NB4 (cell line): ENCODE results near the gene ANXA6.

Experiments
- DNase-seq: peaks from one replicate; pipeline ENCODE4 v3.0.0; 2010; ENCODE audit warnings: low read depth
- H3K4me3 ChIP-seq: one replicate; pipeline ENCODE4 v1.5.1; 2011; ENCODE audit warnings: mild to moderate bottlenecking, low read depth, low read length, moderate library complexity
- MYC ChIP-seq: IDR thresholded peaks from 2 replicates; pipeline ENCODE4 v1.6.1; 2011; ENCODE audit warnings: low read depth, low read length
- POLR2A ChIP-seq: IDR thresholded peaks from 2 replicates; pipeline ENCODE4 v1.6.1; 2011; ENCODE audit warnings: mild to moderate bottlenecking; ENCODE audit not compliant: insufficient read length; ENCODE audit errors: extremely low read depth
- TF ChIP-seq, protein P1 (sequence below): IDR thresholded peaks from one replicate; pipeline ENCODE4 v1.5.1; 2012; ENCODE audit warnings: low read depth, low read length
- TF ChIP-seq, protein P2 (sequence below): IDR thresholded peaks from 2 replicates; pipeline ENCODE4 v1.6.1; 2011; ENCODE audit warnings: low read depth, low read length

Gene ANXA6

DNA sequence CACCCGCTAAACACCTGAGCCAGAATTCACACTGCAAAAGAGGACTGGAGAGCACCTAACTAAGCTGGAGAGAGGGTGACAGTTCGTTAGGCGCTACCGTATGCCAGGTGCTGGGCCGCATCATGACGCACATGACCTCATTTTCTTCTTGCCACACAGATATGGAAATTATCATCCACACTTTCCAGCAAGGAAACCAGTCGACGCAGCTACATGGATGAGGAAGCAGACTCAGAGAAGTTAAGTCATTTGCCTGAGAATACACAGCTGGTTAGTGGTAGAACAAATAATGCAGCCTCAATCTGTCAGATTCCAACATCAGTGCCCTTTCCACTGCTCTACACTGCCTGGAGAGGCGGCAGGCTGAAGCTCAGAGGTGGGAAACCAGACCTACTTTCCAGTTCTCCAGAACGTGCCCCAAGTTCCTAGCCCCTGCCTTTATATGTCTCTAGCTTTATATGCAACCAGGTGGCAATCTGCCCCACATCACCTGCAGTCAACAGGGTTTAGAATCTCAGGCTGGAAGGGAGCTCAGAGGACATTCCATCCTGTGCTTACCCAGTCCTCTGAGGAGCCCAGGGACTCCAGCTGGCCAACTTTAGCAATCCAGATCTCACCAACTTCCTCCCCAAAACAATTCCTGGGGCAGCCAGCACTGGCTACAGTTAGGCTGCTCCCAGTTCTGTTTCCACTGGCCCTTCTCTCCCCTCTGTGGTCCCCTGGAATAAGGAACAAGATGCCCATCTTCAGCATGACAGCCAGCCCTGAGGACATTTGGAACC, 85.5 kb downstream of the ANXA6 start:
- H3K4me3 ChIP-seq = no peak overlapping the region
- no peak for DNase-seq
- TF ChIP-seq POLR2A (no peak), MYC (no peak)

DNA sequence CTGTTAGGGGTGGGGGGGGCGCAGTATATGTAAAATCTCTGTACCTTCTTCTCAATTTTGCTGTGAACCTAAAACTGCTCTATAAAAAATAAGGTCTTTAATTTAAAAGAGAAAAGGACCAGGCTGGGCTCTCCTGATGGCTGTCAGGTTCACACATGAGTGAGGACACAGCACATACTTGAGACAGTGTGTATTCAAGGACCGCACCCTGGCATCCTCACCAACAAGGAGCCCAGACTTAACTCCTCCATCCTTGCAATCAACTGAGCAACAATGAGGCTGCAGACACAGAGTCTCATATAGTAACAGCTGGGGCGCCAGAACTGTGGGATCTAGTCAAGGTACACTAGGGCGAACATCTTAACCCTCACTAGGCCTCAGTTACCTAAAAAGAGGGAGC, 86.6 kb downstream of the ANXA6 start:
- no peak overlapping the region for H3K4me3 ChIP-seq
- TF ChIP-seq MYC (no peak), POLR2A (no peak)
- TF ChIP-seq, protein P1, sequence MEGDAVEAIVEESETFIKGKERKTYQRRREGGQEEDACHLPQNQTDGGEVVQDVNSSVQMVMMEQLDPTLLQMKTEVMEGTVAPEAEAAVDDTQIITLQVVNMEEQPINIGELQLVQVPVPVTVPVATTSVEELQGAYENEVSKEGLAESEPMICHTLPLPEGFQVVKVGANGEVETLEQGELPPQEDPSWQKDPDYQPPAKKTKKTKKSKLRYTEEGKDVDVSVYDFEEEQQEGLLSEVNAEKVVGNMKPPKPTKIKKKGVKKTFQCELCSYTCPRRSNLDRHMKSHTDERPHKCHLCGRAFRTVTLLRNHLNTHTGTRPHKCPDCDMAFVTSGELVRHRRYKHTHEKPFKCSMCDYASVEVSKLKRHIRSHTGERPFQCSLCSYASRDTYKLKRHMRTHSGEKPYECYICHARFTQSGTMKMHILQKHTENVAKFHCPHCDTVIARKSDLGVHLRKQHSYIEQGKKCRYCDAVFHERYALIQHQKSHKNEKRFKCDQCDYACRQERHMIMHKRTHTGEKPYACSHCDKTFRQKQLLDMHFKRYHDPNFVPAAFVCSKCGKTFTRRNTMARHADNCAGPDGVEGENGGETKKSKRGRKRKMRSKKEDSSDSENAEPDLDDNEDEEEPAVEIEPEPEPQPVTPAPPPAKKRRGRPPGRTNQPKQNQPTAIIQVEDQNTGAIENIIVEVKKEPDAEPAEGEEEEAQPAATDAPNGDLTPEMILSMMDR = no peak
- TF ChIP-seq, protein P2, sequence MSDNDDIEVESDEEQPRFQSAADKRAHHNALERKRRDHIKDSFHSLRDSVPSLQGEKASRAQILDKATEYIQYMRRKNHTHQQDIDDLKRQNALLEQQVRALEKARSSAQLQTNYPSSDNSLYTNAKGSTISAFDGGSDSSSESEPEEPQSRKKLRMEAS = no peak
- DNase-seq = no peak

DNA sequence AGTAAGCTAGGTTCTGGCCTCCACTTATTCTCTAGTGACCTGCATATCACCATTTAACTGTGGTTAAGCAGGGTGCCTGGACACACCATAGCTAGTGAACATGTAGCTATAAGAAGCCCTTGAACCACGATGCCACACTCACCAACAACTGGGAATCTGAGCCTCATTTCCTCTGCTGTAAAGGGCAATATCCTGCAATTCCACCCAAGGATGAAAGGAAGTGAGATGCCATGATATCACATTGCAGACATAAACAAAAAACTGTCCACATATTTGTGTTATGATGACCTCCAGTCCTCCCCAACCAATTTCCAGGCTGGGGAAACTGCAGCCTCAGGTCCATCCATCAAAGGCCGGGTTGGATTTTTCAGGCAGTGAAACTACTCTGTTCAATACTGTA, 87.1 kb downstream of the ANXA6 start:
- TF ChIP-seq POLR2A (no peak), MYC (no peak)
- TF ChIP-seq, protein P2 = no peak
- TF ChIP-seq, protein P1 = no peak
- H3K4me3 ChIP-seq = no peak overlapping the region
- DNase-seq = no peak

DNA sequence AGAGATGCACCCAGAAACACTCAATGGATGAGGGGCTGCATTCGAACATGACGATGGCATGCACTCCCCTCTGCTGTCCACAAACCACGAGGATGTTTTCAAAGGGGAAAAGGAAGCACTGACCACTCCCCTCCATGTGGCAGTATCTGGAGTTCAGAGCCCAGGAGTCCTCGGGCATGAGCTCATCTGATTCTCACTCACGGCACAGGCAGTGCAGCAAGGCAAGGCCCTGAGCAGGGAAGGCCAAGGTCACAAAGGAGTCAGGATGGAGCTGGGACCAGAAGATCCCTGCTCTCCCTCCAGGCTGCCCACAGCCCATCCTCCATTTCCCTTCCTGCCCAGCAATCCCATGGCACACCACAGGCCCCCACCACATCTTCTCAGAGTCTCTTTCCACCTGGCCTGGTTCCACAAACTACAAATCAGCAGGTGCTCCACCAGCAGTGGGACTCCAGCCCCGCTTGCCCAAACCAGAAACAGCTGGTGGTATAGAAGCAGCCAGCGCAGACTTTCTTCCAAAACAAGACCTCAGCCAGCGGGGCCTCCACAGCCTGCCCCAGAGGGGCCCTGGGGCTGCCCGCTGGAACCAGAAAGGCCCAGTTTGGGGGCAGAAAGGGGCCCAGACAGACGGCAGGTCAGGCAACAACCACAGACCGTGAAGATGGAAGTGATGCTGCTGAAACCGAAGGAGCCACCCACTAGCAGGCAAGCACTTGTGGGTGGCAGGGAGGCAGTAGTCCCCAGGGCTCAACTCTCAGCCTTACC, 89.0 kb downstream of the ANXA6 start:
- DNase-seq = no peak
- no peak overlapping the region for H3K4me3 ChIP-seq
- TF ChIP-seq, protein P2 = no peak
- no peak for TF ChIP-seq POLR2A
- TF ChIP-seq, protein P1 = no peak
- no peak for TF ChIP-seq MYC

DNA sequence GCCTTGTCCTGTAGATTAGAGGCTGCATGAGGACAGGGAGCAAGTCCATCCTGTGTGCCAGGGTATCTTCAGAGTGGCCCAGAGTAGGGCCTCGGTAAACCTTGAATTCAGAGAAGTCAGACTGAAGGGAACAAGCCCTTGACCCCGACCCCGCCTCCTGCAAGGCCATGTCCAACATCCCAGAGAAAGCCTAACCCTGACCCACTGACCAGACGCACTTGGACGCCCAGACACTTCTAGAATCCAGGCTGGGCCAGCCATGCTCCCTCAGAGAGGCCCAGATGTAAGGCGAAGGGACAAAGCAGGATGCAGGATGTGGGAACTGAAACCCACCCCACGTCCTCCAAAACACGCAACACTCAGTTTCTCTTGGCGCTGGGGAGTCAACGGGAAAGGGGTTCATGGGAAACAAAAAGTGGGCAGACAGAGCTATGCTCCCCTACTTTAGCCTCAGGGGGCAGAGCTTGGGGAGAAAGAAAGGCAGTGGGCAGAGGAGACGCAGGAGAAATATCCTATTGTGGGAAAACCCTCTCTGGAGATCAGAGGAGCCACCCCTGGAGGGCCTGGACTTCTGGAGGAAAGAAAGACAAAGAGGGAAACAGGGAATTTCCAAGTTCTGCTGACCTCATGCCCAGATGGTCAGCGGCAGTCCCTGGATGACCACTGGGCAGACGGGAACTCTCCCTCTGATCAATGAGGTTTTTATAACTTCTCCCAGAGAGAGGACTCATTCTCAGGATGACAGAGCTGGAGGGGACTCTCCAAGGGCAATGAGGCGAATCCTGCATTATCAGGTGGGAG, 89.7 kb downstream of the ANXA6 start:
- no peak for DNase-seq
- no peak overlapping the region for H3K4me3 ChIP-seq
- TF ChIP-seq POLR2A (no peak), MYC (no peak)
- TF ChIP-seq, protein P2 = no peak
- TF ChIP-seq, protein P1 = no peak
